Measurements from ENCODE around the gene TRIO. TPM values are rescaled to one million over a fixed set of nuclear protein-coding genes. Genes with fewer than 3 reads are reported as not detected.
"Not testable (repeated sequence)": the region's sequence is repeated elsewhere in the genome, so short reads cannot be mapped to it uniquely, and the experiment has no call there.

TRIO gene
- total RNA-seq, 1 experiment from 2014 or later, result 88.8 TPM

- TF ChIP-seq AFF4 (CRISPR knock-in tag; IDR thresholded peaks at IDR 0.05; ENCODE audit: borderline replicate concordance), result no peak
- no peak for TF ChIP-seq GTF2I (CRISPR knock-in tag; conservative IDR thresholded peaks at IDR 0.05)
- TF ChIP-seq ZBTB43 (CRISPR knock-in tag; IDR thresholded peaks at IDR 0.05), result no peak
- no peak for TF ChIP-seq SP1 (CRISPR knock-in tag; conservative IDR thresholded peaks at IDR 0.05)
- TF ChIP-seq NFATC4 (CRISPR knock-in tag; IDR thresholded peaks at IDR 0.05), result no peak
- no peak for TF ChIP-seq OVOL2 (CRISPR knock-in tag; IDR thresholded peaks at IDR 0.05; ENCODE audit: borderline replicate concordance)
- TF ChIP-seq TEAD4 (CRISPR knock-in tag; IDR thresholded peaks at IDR 0.05), result no peak
- no peak for TF ChIP-seq ATF1 (CRISPR knock-in tag; IDR thresholded peaks at IDR 0.05)
- no peak for TF ChIP-seq ZNF416 (CRISPR knock-in tag; IDR thresholded peaks at IDR 0.05)
- no peak for TF ChIP-seq RELA (CRISPR knock-in tag; IDR thresholded peaks at IDR 0.05; ENCODE audit: borderline replicate concordance)
Observed at GRCh38 chr5:14204785-14205321, 61.7 kb downstream of the TRIO start (continued).

- no peak for ATAC-seq
- ChIA-PET CTCF (no interaction called here), POLR2A (no interaction called here)
- Mint-ChIP-seq H3K4me1 (peaks cover 49% of the 10 kb centered on the region), H3K9me3 (no peaks in the 10 kb centered on the region), H3K4me3 (no peak overlapping the region), H3K27ac (no peak overlapping the region; the same call in 1 of the 2 replicates), H3K36me3 (no peaks in the 10 kb centered on the region), H3K27me3 (ENCODE audit: low read depth) (no peaks in the 10 kb centered on the region)
- DNase-seq (ENCODE audit: low spot score), result no peak
- TF ChIP-seq SP1 (CRISPR knock-in tag; conservative IDR thresholded peaks at IDR 0.05) (no peak), ZNF121 (CRISPR knock-in tag; IDR thresholded peaks at IDR 0.05) (peak; percentile 79)
Observed at GRCh38 chr5:14206028-14206725, 63.0 kb downstream of the TRIO start.

- peaks cover 43% of the 10 kb centered on the region for H3K4me1 Mint-ChIP-seq
- H3K4me3 Mint-ChIP-seq; POLR2A ChIA-PET; H3K36me3 Mint-ChIP-seq; H3K27me3 Mint-ChIP-seq (ENCODE audit: low read depth); H3K9me3 Mint-ChIP-seq; ATAC-seq; CTCF ChIA-PET; H3K27ac Mint-ChIP-seq; DNase-seq (ENCODE audit: low spot score): not testable (repeated sequence)
- peak; percentile 14; the same call in 1 of the 2 replicates for TF ChIP-seq ZNF121 (CRISPR knock-in tag; IDR thresholded peaks at IDR 0.05)
Observed at GRCh38 chr5:14207428-14207827, 64.3 kb downstream of the TRIO start.

- POLR2A ChIA-PET, result no interaction called here
- no peak for ATAC-seq
- Mint-ChIP-seq H3K27ac (no peak overlapping the region), H3K27me3 (ENCODE audit: low read depth) (no peaks in the 10 kb centered on the region), H3K4me3 (no peak overlapping the region), H3K36me3 (no peaks in the 10 kb centered on the region), H3K9me3 (no peaks in the 10 kb centered on the region), H3K4me1 (peaks cover 41% of the 10 kb centered on the region)
- DNase-seq (ENCODE audit: low spot score), result no peak
- CTCF ChIA-PET, result interaction anchor here (1.0 to 1.6 kb wide), 2 partner anchors 50 to 66 kb away, joined by 5 read pairs; partner anchors contain the start of gene TRIO
- TF ChIP-seq MLX (CRISPR knock-in tag; IDR thresholded peaks at IDR 0.05) (no peak), GABPB1 (CRISPR knock-in tag; IDR thresholded peaks at IDR 0.05) (0 out of 2 replicates have a peak, but pooled peaks have one; percentile 10)
Observed at GRCh38 chr5:14208071-14209021, 65.2 kb downstream of the TRIO start.
